OCI-LY3 (cell line): ENCODE measurements around the gene KCNMA1.

Experiments used
- EZH2phosphoT487 ChIP-seq: fragments of 200-600 bp; shearing (Covaris generic); IDR thresholded peaks from 2 replicates; pipeline ENCODE4 v1.6.1; 2018; ENCODE audit warnings: antibody characterized with exemption, mixed run types, low read depth
- TF ChIP-seq, protein P1 (sequence below): fragments of 200-600, 300-600 bp; sonication (generic); IDR thresholded peaks from 2 replicates; pipeline ENCODE4 v1.5.1; 2014; ENCODE audit warnings: antibody characterized with exemption, low read length, low read depth

DNA sequence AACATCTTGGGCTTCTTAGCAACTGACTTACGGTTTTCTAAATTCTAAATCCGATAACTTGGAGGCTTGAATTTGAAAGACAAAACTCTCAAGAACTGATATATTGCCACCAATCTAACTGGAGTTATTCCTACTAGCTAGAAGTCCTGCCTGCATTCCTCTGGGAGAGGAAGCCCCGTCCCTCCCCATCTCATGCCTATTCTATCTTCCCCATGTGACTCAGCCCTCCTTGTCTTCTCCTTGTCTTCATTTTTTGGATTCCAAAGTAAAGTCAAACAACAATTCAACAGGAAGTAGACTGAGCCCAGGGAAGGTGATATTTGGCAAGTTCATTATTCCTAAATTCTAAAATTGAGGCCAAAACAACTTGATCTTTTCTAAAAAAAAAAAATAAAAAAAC, 587.7 kb downstream of the KCNMA1 start:
- TF ChIP-seq, protein P1, sequence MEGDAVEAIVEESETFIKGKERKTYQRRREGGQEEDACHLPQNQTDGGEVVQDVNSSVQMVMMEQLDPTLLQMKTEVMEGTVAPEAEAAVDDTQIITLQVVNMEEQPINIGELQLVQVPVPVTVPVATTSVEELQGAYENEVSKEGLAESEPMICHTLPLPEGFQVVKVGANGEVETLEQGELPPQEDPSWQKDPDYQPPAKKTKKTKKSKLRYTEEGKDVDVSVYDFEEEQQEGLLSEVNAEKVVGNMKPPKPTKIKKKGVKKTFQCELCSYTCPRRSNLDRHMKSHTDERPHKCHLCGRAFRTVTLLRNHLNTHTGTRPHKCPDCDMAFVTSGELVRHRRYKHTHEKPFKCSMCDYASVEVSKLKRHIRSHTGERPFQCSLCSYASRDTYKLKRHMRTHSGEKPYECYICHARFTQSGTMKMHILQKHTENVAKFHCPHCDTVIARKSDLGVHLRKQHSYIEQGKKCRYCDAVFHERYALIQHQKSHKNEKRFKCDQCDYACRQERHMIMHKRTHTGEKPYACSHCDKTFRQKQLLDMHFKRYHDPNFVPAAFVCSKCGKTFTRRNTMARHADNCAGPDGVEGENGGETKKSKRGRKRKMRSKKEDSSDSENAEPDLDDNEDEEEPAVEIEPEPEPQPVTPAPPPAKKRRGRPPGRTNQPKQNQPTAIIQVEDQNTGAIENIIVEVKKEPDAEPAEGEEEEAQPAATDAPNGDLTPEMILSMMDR = no peak
- TF ChIP-seq EZH2phosphoT487 = no peak
